Liver (tissue), 3 donors: ENCODE results near the gene HSBP1.

ENCODE experiments used
- RAD21 ChIP-seq, 2 donors: IDR thresholded peaks; 2 replicates each; pipeline ENCODE4 v1.6.1; 2016; ENCODE audit warnings: antibody characterized with exemption in 2 of 2, mild to moderate bottlenecking in 2 of 2
- YY1 ChIP-seq: IDR thresholded peaks from 2 replicates; pipeline ENCODE4 v1.6.1; 2016; ENCODE audit warnings: antibody characterized with exemption, mild to moderate bottlenecking
- TF ChIP-seq, protein P1 (sequence below): fragments of 150-350 bp; IDR thresholded peaks from 2 replicates; pipeline ENCODE4 v1.5.1; 2017; ENCODE audit warnings: improper control_type of control experiment, low read depth, low read length; ENCODE audit not compliant: missing input control
- donor health status: healthy.
- donor health status: healthy.

DNA sequence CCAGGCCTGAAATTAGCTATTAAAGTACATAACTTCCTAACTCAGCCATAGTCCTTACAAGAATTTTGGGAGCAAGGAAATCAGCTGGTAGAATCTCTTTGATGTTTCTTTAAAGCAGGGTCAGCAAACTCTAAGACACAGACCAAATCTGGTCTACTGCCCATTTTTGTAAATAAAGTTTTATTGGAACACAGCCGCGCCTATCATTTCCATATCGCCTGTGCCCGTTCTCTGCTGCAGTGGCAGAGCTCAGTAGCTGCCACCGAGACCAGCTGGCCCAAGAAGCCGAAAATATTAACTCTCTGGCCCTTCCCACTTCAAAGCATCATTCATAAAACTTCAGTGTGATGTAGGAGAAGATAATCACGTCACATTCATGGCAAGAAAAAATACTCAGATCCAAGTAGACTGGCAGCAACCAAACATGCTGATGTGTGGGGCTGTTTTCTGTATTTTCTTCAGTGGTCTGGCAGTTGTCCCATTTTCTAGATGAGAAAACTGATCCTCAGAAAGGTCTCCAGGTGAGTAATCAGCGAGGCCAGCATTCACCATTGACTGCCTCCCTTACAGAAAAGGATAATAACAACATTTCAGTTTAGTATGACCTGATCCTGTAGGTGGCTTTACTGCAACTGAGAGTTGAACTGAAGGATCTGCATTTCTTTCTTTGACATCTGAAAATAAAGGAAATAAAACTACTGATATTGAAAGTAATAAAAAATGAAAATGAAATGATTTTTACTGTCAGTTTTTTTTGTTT is 18.0 kb upstream of the HSBP1 start:
- TF ChIP-seq, protein P1, sequence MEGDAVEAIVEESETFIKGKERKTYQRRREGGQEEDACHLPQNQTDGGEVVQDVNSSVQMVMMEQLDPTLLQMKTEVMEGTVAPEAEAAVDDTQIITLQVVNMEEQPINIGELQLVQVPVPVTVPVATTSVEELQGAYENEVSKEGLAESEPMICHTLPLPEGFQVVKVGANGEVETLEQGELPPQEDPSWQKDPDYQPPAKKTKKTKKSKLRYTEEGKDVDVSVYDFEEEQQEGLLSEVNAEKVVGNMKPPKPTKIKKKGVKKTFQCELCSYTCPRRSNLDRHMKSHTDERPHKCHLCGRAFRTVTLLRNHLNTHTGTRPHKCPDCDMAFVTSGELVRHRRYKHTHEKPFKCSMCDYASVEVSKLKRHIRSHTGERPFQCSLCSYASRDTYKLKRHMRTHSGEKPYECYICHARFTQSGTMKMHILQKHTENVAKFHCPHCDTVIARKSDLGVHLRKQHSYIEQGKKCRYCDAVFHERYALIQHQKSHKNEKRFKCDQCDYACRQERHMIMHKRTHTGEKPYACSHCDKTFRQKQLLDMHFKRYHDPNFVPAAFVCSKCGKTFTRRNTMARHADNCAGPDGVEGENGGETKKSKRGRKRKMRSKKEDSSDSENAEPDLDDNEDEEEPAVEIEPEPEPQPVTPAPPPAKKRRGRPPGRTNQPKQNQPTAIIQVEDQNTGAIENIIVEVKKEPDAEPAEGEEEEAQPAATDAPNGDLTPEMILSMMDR = no peak
- TF ChIP-seq RAD21 (IDR thresholded peaks at IDR 0.05) (no peak), YY1 (no peak)
